MG63 (cell line): ENCODE measurements around the gene AGBL3. TPM values are rescaled to one million over a fixed set of nuclear protein-coding genes. Genes with fewer than 3 reads are reported as not detected.

Experiments
- DNase-seq: peaks from one replicate; pipeline ENCODE4 v3.0.0-alpha.2; 2020
- H3K27me3 ChIP-seq: fragments of 250-450 bp; sonication (Bioruptor Pico); 2 replicates; pipeline ENCODE4 v1.5.1; 2020; ENCODE audit warnings: mild to moderate bottlenecking, moderate library complexity
- H3K36me3 ChIP-seq: fragments of 250-450 bp; sonication (Bioruptor Pico); 2 replicates; pipeline ENCODE4 v1.5.1; 2020; ENCODE audit warnings: mild to moderate bottlenecking, moderate library complexity
- H3K4me3 ChIP-seq: fragments of 250-450 bp; sonication (Bioruptor Pico); 2 replicates; pipeline ENCODE4 v1.5.1; 2020; ENCODE audit warnings: mild to moderate bottlenecking, moderate library complexity
- H3K9me3 ChIP-seq: fragments of 250-450 bp; sonication (Bioruptor Pico); 2 replicates; pipeline ENCODE4 v1.5.1; 2020; ENCODE audit warnings: mild to moderate bottlenecking, moderate library complexity
- total RNA-seq: library from RNA; depleted of rRNA; stranded (reverse); fragments of >200 nt; shearing (Covaris generic); gene quantifications from 2 replicates; pipeline ENCODE4 v1.2.3, GENCODE V29; 2014; ENCODE audit warnings: low replicate concordance; rRNA removed

The AGBL3 gene
- 0.40 TPM in 1 of 2 replicates, not detected in the other for total RNA-seq

DNA sequence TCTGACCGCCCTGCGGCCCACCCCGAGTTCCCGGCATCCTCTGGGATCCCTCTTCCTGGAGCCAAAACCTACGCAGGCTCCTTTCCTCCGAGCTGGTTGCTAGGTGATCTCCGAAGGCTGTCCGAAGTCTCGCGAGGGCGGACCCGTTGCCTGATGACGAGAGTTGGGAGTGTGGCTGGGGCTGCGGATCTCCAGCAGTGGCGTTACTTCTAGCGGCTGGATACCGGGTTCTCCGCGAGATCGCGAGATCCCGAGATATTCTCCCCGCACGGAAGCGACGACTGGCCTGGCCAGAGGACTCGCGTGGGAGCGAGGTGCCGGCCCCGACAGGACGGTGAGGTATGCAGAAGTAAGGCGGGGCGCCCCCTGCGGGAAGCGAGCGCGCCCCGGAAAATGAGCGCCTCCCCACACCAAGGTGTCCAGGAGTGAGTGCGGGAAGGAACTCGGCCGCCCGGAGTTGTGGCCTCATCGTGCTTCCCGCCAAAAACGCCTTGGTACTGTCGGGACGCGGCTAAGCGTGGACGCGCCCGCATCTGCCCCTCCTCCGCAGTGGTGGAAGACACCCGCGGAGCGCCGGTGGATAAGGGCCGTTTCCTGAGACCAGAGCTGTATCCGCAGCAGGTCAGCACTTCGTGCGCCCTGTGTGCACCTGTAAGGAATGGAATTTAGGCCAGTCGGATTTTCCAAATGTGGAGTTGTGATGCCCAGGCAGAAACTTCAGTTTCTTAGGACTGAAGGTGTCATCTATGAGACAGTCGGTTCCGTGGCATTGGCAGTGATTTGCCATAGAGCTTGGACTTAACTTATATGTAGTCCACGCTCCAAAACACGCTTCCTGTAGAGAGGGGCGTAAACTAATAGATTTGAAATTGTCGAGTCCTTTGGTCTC, at the start of gene AGBL3:
Gene AGBL3 (plus strand): TSS at position 146 of the 889 bp plus-strand sequence. CDS start 1,426 bp downstream, outside the sequence.
- DNase-seq = peak; percentile 95
- Histone ChIP-seq H3K4me3 (peak within 1 kb of the TSS; percentile 64), H3K9me3 (no peaks in the 10 kb centered on the region), H3K27me3 (no peaks in the 10 kb centered on the region), H3K36me3 (peaks cover 4% of the 10 kb centered on the region; the same call in 1 of the 2 replicates)

DNA sequence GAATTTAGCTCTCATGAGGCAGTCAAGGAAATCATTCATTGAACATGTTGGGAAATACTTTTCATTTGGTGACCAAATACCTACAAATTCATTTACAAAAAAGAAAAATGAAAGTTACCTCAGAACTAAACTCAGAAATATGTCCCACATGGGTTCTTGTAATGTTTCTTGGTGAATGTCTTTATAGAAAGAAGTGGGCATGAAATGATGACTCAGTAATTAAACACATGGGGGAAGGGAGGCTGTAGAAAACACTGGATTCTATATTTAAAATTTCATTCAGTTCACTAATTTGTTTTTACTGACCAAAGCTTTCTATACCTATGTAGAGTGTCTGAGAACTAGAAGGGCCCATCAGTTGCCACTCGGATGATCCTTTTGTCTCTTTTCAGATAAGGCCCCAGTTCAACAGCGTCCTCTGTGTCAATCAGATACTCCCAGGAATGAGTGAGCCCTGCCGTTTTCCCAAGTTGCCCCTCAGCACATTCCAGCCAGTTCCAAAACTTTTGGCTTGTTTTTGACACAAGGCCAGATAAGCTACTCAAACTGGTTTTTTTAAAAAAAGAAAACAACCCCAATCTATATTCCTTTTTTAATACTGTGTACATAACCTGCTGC, 49.3 kb upstream of the AGBL3 start:
- Histone ChIP-seq H3K4me3 (no peak overlapping the region), H3K9me3 (no peaks in the 10 kb centered on the region), H3K36me3 (peaks cover 5% of the 10 kb centered on the region), H3K27me3 (no peaks in the 10 kb centered on the region)
- no peak for DNase-seq

DNA sequence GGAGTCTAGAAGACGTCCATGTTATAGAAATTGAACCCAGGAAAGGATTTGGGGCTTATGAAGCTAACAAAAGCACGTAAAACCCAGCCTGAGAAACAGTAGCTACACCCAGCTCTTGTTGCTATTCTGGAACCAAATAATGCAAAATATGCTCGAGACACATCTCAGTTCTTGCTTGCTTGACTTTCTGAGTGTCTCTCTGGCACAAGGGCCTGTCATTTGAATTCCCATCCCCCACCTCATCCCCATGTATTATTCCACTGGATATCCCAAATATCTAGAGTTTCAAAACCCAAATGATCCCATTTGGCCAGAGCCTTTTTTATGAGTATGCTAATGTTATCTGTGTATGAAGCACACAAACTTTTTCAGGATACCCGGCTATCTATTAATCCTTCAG, 48.2 kb upstream of the AGBL3 start:
- Histone ChIP-seq H3K36me3 (peaks cover 3% of the 10 kb centered on the region), H3K9me3 (no peaks in the 10 kb centered on the region), H3K4me3 (no peak overlapping the region), H3K27me3 (no peaks in the 10 kb centered on the region)
- DNase-seq = no peak

DNA sequence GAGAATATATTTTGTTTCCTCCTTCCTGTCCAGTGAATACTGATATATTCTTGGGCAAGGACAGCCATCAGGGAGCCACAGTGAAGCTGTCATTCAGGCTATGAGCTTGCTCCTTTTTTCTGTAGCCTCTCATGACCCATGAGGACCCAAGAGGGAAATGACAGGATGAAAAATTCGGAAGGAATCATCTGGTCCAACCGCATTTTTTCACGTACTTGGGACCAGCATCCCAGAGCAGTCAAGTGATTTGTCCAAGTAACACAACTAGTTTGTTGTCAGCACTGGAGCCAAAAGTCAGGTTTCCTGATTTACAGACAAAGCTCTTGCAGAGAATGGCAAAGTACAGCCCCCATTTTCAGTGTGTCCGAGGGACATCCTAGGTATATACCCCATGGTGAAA, 47.2 kb upstream of the AGBL3 start:
- H3K27me3 ChIP-seq = no peaks in the 10 kb centered on the region
- DNase-seq = no peak
- no peak overlapping the region for H3K4me3 ChIP-seq
- peaks cover 3% of the 10 kb centered on the region for H3K36me3 ChIP-seq
- no peaks in the 10 kb centered on the region for H3K9me3 ChIP-seq

DNA sequence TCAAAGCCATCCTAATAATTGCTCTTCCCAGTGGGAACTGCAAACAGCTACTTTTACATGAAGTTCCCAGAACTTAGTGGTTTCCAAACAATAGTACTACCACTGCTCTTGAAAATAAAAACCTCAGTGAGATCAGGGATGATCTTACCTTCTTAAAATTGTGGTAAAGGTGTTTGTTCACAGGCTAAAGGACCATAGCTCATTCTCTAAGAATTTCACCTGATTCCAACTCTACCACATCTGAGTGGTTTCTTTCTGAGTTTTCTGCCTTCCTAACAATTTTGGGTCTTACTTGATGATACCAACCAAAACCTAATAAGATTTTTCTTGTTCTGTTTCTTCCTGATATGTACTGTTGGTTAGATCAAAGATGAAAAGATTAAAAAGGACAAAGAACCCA, 45.6 kb upstream of the AGBL3 start:
- Histone ChIP-seq H3K4me3 (no peak overlapping the region), H3K27me3 (no peaks in the 10 kb centered on the region), H3K9me3 (no peaks in the 10 kb centered on the region), H3K36me3 (no peaks in the 10 kb centered on the region; the same call in 1 of the 2 replicates)
- DNase-seq = no peak

DNA sequence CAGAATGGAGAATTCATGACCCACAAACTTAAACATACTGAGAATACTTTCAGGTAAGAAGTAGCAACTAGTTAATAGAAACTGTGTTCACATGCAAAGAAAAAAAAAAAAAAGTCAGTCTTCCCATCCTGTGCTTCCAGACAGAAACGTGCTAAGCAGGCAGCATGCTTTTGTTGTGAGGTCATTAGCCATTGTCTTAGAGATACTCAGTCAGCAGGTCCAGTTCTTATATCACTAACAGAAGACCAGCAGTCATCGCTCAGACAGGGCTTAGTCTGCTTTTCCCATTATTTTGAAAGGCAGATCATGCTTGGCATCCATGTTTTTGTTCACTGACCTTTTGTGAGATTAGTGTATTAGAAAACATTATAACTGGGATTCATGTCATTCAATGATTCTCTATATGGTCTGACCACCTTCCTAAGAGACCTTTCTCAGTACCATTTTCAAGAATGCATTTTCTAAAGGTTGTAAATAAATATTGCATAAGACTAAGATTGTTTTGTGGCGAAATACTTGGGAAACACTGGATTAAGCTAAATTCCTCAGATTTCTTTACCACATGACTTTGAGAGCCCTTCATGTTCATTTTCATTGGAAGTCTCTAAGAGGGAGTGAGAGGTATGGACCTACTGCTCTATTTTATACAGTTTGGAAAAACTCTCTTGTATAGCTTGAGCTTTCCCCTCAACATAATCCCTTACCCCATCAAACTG, 45.0 kb upstream of the AGBL3 start:
- Histone ChIP-seq H3K9me3 (no peaks in the 10 kb centered on the region), H3K27me3 (no peaks in the 10 kb centered on the region), H3K36me3 (no peaks in the 10 kb centered on the region; the same call in 1 of the 2 replicates), H3K4me3 (no peak overlapping the region)
- peak; percentile 35 for DNase-seq

DNA sequence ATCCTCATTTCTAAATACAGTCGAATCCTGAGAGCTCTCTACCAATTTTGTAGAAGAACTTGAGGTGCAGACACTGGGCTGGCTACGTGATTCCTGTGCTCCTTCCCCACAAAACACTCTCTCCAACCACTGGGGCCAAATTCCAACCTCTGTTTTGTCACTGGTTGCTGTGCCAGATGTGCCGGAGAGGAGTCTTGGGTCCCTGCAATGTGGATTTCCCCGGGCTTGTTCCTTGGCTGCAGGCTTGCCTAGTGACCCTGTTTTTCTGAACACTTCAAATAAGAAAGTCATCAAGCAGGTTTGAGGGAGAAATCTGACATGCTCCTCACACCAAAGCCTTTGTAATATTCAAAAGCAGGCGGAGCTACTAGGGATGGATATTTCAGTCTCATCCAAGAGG, 44.4 kb upstream of the AGBL3 start:
- Histone ChIP-seq H3K9me3 (no peaks in the 10 kb centered on the region), H3K36me3 (no peaks in the 10 kb centered on the region; the same call in 1 of the 2 replicates), H3K27me3 (no peaks in the 10 kb centered on the region), H3K4me3 (no peak overlapping the region)
- no peak for DNase-seq

DNA sequence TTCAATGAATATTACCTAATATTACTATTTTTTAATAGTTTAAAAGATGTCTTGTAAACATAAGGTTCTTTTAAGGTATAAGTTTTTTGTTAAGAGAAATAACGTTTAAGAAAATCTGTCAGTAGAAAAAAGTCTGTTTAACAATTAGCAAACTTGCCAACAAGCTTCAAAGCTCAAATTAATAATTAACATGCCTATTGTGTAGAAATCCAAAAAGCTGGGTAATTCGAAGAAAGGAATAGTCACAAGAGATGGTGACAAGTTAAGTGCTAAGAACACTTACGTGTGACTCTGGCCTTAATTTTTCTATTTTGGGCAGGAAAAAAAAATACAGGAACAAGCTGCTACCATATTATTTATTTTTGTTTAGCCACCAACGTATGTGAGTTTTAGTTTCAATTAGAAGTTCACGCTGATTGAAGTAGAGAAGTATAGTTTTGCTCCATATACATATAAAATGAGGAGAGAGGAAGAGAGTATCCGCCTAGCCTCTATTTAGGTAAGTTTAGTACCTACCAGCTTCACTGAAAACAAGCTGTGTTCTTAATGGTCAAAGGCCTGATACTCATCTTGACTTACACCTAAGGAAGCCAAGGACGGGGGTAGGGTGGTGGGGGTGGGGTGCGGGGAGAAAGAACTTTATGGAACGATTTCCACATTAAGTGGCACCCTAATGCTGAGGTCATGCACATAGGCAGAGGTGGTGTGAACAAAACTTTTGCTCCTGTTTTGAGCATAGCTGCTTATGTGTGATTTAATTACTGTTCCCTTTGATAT, 43.4 kb upstream of the AGBL3 start:
- no peaks in the 10 kb centered on the region; the same call in 1 of the 2 replicates for H3K36me3 ChIP-seq
- H3K27me3 ChIP-seq = no peaks in the 10 kb centered on the region

DNA sequence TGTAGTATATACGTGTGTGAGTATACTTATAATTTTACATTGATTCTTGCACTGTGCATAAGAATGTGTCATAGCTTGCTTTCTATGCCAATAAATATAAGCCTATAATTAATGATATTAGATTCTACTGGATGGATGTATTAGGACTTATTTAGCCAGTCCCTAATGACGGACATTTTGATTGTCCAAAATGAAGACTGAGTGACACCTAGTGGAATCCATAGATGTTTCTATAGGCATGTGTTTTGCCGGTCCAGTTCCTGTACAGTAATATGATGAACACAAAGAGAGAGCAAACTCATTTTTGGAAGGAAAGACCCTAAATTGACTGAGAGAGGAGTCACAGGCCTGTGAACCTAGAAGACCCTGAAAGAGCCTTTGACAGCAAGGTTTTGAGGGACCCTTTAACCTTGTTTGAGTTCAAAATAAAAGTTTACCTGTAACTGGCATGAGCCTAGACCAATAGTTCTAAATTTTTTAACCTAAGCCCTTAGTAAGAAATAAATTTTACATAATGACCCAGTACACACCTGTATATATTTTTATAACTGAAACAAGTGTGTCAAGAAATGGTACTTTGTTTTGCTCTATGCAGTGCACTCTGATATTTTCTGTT, 42.4 kb upstream of the AGBL3 start:
- no peak overlapping the region for H3K4me3 ChIP-seq
- no peaks in the 10 kb centered on the region for H3K27me3 ChIP-seq
- no peak for DNase-seq
- no peaks in the 10 kb centered on the region; the same call in 1 of the 2 replicates for H3K36me3 ChIP-seq
- H3K9me3 ChIP-seq = no peaks in the 10 kb centered on the region

More for the DNA sequence above, 43.4 kb upstream of the AGBL3 start:
- no peaks in the 10 kb centered on the region for H3K9me3 ChIP-seq
- no peak for DNase-seq
- H3K4me3 ChIP-seq = no peak overlapping the region

DNA sequence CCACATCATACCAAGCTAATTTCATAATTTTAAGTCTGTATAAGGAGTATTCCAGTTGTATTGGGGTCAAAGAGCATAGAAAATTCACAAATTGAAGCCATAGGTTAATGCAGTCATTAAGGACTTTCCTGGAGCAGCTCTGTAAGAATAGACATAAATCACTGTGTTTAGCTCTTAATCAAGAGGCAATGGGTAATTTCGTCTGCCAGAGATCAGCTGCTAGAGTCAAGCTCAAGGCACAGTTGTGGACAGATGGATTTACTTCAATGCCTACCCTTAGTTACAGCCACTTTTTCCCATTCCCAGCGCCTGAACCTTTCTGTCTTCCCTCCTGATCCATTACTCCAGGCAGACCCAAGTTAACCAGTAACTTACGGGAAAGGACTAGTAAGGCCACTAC, 40.6 kb upstream of the AGBL3 start:
- Histone ChIP-seq H3K9me3 (no peaks in the 10 kb centered on the region), H3K36me3 (peaks cover 10% of the 10 kb centered on the region; the same call in 1 of the 2 replicates), H3K27me3 (no peaks in the 10 kb centered on the region), H3K4me3 (no peak overlapping the region)
- DNase-seq = no peak

DNA sequence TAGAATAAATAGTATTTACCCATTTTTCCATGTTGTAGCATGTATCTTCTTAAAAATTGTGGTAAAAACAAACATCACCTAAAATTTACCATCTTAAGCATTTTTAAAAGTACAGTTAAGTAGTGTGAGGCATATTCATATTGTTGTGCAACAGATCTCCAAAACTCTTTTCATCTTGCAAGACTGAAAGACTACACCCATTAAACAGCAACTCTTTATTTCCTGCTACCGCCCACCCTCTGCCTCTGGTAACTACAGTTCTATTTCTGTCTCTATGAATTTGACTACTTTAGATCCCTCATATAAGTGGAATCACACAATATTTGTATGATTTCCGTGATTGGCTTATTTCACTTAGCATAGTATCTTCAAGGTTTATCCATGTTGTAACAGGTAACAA, 40.0 kb upstream of the AGBL3 start:
- no peak for DNase-seq
- Histone ChIP-seq H3K27me3 (no peaks in the 10 kb centered on the region), H3K9me3 (no peaks in the 10 kb centered on the region), H3K4me3 (no peak overlapping the region), H3K36me3 (peaks cover 10% of the 10 kb centered on the region; the same call in 1 of the 2 replicates)

DNA sequence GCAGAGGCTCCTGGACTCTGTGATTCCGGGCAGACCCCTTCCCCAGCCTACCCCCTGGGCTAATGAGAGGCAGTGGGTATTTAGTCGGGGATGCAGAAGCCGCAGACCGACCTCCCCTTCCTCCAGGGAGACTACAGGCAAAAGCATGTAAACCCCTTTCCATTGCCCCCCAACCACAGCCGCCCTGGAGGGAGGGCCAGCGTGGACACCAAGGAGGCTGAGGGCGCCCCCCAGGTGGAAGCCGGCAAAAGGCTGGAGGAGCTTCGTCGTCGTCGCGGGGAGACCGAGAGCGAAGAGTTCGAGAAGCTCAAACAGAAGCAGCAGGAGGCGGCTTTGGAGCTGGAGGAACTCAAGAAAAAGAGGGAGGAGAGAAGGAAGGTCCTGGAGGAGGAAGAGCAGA, 39.0 kb upstream of the AGBL3 start:
- no peaks in the 10 kb centered on the region for H3K27me3 ChIP-seq
- DNase-seq = no peak
- no peak overlapping the region for H3K4me3 ChIP-seq
- H3K36me3 ChIP-seq = peaks cover 10% of the 10 kb centered on the region; the same call in 1 of the 2 replicates
- no peaks in the 10 kb centered on the region for H3K9me3 ChIP-seq

DNA sequence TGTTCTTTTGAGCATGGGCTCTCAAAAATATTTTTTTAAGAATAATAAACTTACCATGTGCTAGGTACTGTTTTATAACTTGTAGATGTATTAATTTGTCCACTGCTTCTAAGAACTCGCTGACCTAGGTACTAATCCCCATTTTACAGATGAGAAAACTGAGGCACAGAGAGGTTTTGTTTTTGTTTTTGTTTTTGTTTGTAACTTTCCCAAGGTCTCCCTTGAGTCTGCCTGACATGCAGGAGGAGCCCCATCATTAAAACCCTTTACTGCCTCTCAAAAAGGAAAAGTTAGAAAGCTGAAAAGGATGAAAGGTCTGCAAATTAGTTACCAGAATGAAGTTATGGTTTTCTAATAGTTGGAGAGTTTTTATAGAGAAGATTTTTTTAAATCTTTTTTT, 38.5 kb upstream of the AGBL3 start:
- no peak for DNase-seq
- Histone ChIP-seq H3K4me3 (no peak overlapping the region), H3K9me3 (no peaks in the 10 kb centered on the region), H3K27me3 (no peaks in the 10 kb centered on the region), H3K36me3 (peaks cover 10% of the 10 kb centered on the region; the same call in 1 of the 2 replicates)

DNA sequence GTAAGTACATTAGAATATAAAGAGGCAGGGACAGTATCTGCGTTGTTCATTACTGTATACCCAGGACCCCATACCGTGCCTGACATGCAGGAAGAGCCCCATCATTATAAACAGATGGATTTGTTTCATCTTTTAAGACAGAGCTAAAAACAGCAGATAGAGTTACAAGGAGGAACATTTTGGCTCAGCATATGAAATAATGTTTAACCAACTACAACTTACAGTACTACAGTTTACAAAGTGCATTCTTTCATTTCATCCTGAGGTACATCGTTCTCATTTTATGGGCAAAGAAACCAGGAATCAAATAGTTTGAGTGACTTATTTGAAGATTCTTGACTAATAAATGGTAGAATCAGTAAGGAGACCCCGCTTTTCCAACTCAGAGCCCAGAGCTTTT, 38.1 kb upstream of the AGBL3 start:
- Histone ChIP-seq H3K27me3 (no peaks in the 10 kb centered on the region), H3K36me3 (peaks cover 10% of the 10 kb centered on the region; the same call in 1 of the 2 replicates), H3K4me3 (no peak overlapping the region), H3K9me3 (no peaks in the 10 kb centered on the region)
- no peak for DNase-seq

DNA sequence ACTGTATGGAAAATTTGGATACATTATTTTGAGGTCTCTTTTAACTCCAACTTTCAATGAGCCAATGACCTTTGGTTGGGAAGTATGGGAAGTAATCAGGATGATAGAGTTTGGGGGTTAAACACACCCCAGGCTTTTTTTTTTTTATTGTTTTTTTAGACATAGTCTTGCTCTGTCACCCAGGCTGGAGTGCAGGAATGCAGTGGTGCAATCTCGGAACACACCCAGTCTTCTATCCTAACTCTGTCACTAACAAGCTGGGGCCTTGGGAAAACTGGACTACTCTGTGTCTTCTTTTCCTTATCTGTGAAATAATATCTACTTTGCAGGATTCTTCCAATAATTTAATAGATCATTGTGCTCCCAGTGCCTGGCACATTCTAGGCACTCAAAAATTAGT, 37.6 kb upstream of the AGBL3 start:
- H3K9me3 ChIP-seq = no peaks in the 10 kb centered on the region
- no peak for DNase-seq
- H3K4me3 ChIP-seq = no peak overlapping the region
- peaks cover 10% of the 10 kb centered on the region; the same call in 1 of the 2 replicates for H3K36me3 ChIP-seq
- H3K27me3 ChIP-seq = no peaks in the 10 kb centered on the region

DNA sequence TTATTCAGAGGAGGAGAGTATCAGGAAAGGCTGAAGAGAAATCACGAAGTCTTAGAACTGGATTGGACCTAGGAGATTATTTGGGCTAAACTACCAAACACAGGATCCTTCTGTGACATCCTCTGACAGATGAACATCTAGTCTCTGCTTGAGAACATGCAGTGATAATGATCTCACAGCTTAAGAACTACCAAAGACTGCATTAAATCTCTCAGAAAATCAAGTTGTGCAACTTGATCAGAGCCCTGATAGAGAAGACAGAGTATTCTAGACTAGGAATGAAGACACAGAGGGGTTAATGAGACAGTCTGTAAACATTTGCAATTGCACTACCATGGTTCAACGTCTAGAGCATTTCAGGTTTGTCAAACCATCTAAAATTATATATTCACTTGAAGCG, 37.1 kb upstream of the AGBL3 start:
- Histone ChIP-seq H3K9me3 (no peaks in the 10 kb centered on the region), H3K36me3 (peaks cover 10% of the 10 kb centered on the region; the same call in 1 of the 2 replicates)

More for the DNA sequence above, 37.1 kb upstream of the AGBL3 start:
- Histone ChIP-seq H3K4me3 (no peak overlapping the region), H3K27me3 (no peaks in the 10 kb centered on the region)
- DNase-seq = no peak
